MCF 10A (cell line): ENCODE results near the gene ZBTB7B. TPM values are rescaled to one million over a fixed set of nuclear protein-coding genes. Genes with fewer than 3 reads are reported as not detected.

Source experiments
- BruUV-seq: library from RNA; stranded (reverse); fragments of 400-500 nt; replicated peaks from 2 replicates; lab custom pipeline; 2021; lab: Mats Ljungman, UMichigan
- CTCF ChIA-PET: fragments of 300-600 bp; sonication (Branson Sonifier 250); formaldehyde crosslinking; extraction: SDS; loops from one replicate; lab custom pipeline; 2021; ENCODE audit warnings: antibody characterized with exemption, inconsistent platforms; lab: Yijun Ruan, JAX
- POLR2A ChIA-PET: fragments of 300-600, 350-650 bp; sonication (Branson Sonifier 250); formaldehyde crosslinking; extraction: SDS; loops from one replicate; lab custom pipeline; 2020; ENCODE audit warnings: antibody characterized with exemption, inconsistent platforms; lab: Yijun Ruan, JAX
- DNase-seq: peaks from one replicate; pipeline ENCODE4 v3.0.0-alpha.2; 2018; ENCODE audit not compliant: unreplicated experiment
- H3K27ac Mint-ChIP-seq: one replicate; pipeline ENCODE4 v1.8.0; 2022; ENCODE audit warnings: mild to moderate bottlenecking, low read depth, mixed read lengths; ENCODE audit not compliant: unreplicated experiment
- H3K27me3 Mint-ChIP-seq: one replicate; pipeline ENCODE4 v1.8.0; 2022; ENCODE audit warnings: mixed read lengths; ENCODE audit not compliant: insufficient read depth, unreplicated experiment
- H3K36me3 Mint-ChIP-seq: one replicate; pipeline ENCODE4 v1.8.0; 2022; ENCODE audit warnings: mild to moderate bottlenecking, moderate library complexity, mixed read lengths; ENCODE audit not compliant: insufficient read depth, unreplicated experiment
- H3K4me1 Mint-ChIP-seq: one replicate; pipeline ENCODE4 v1.8.0; 2022; ENCODE audit warnings: mixed read lengths; ENCODE audit not compliant: insufficient read depth, unreplicated experiment
- H3K4me3 Mint-ChIP-seq: one replicate; pipeline ENCODE4 v1.8.0; 2022; ENCODE audit warnings: mild to moderate bottlenecking, moderate library complexity, mixed read lengths; ENCODE audit not compliant: unreplicated experiment
- H3K9me3 Mint-ChIP-seq: one replicate; pipeline ENCODE4 v1.8.0; 2022; ENCODE audit warnings: mixed read lengths; ENCODE audit not compliant: unreplicated experiment
- CTCF ChIP-seq: fragments of 200-600 bp; IDR thresholded peaks from one replicate; pipeline ENCODE4 v1.8.0; 2022; ENCODE audit warnings: antibody characterized with exemption, mild to moderate bottlenecking; ENCODE audit not compliant: unreplicated experiment
- intact Hi-C: fragments of 100-400 bp; cut with micrococcal nuclease; formaldehyde crosslinking; loops from 2 replicates; pipeline ENCODE4 v1.14.1; 2022
- total RNA-seq: library from RNA; stranded (reverse); gene quantifications from 2 replicates; pipeline ENCODE4 v1.2.3, GENCODE V29; 2022

ZBTB7B gene
- total RNA-seq, 1 experiment from 2014 or later = 175 TPM

GRCh38 chr1:155061381-155062150 lies 59.0 kb downstream of the ZBTB7B start:
- POLR2A ChIA-PET = interaction anchor here (0.6 to 7.5 kb wide), 13 partner anchors 8 to 159 kb away, joined by 3 to 76 read pairs (median 4); partner anchors contain the start of genes ADAM15, CKS1B, FLAD1 and PBXIP1
- peaks cover 58% of the 10 kb centered on the region for H3K36me3 Mint-ChIP-seq

GRCh38 chr1:155062151-155062686 lies 59.6 kb downstream of the ZBTB7B start:
- BruUV-seq = no TSS peak
- no peak overlapping the region for H3K4me3 Mint-ChIP-seq
- H3K4me1 Mint-ChIP-seq = peaks cover 31% of the 10 kb centered on the region
- intact Hi-C loops = no loop called here
- no peak for TF ChIP-seq CTCF
- no peak overlapping the region for H3K27ac Mint-ChIP-seq
- CTCF ChIA-PET = interaction anchor here (0.5 to 13.1 kb wide), 33 partner anchors 10 to 393 kb away, joined by 3 to 231 read pairs (median 5); partner anchors contain the start of genes ADAM15, EFNA3, FLAD1 and PBXIP1
- H3K27me3 Mint-ChIP-seq = no peaks in the 10 kb centered on the region
- POLR2A ChIA-PET = interaction anchor here (0.6 to 7.5 kb wide), 14 partner anchors 9 to 160 kb away, joined by 3 to 76 read pairs (median 6); partner anchors contain the start of genes ADAM15, CKS1B, FLAD1 and PBXIP1
- DNase-seq = no peak
- H3K36me3 Mint-ChIP-seq = peaks cover 58% of the 10 kb centered on the region
- H3K9me3 Mint-ChIP-seq = no peaks in the 10 kb centered on the region

More at GRCh38 chr1:155061381-155062150, 59.0 kb downstream of the ZBTB7B start:
- peak; percentile 100 for TF ChIP-seq CTCF
- no peak overlapping the region for H3K27ac Mint-ChIP-seq
- CTCF ChIA-PET = interaction anchor here (0.5 to 13.1 kb wide), 41 partner anchors 9 to 502 kb away, joined by 3 to 231 read pairs (median 4); partner anchors contain the start of genes ADAM15, EFNA3, FLAD1 and PBXIP1
- no peak overlapping the region for H3K4me3 Mint-ChIP-seq
- H3K27me3 Mint-ChIP-seq = no peaks in the 10 kb centered on the region
- intact Hi-C loops = loop anchor here (1.0 kb wide), 2 partner anchors 9 to 16 kb away; no protein-coding TSS in a partner anchor
- H3K9me3 Mint-ChIP-seq = no peaks in the 10 kb centered on the region
- no TSS peak for BruUV-seq
- DNase-seq = peak; percentile 93
- peaks cover 31% of the 10 kb centered on the region for H3K4me1 Mint-ChIP-seq

GRCh38 chr1:155062702-155063411 lies 60.3 kb downstream of the ZBTB7B start:
- ChIA-PET CTCF (interaction anchor here (4.5 to 13.1 kb wide), 4 partner anchors 10 to 22 kb away, joined by 27 to 231 read pairs (median 38); partner anchors contain the start of gene ADAM15), POLR2A (interaction anchor here (0.6 to 7.5 kb wide), 12 partner anchors 10 to 126 kb away, joined by 3 to 76 read pairs (median 7); partner anchors contain the start of genes ADAM15, CKS1B, EFNA3 and PMVK)
- no TSS peak for BruUV-seq
- intact Hi-C loops = loop anchor here (1.0 kb wide), 1 partner anchor 21 kb away; no protein-coding TSS in a partner anchor
- no peaks in the 10 kb centered on the region for H3K27me3 Mint-ChIP-seq
- peak; percentile 35 for TF ChIP-seq CTCF
- DNase-seq = no peak
- no peaks in the 10 kb centered on the region for H3K9me3 Mint-ChIP-seq
- peak overlapping the region; percentile 81 for H3K4me3 Mint-ChIP-seq
- peaks cover 31% of the 10 kb centered on the region for H3K4me1 Mint-ChIP-seq
- H3K27ac Mint-ChIP-seq = peak overlapping the region; percentile 3
- H3K36me3 Mint-ChIP-seq = peaks cover 58% of the 10 kb centered on the region
